ENCODE measurements around the gene LRRC2.
"Not testable (repeated sequence)": the region's sequence is repeated elsewhere in the genome, so short reads cannot be mapped to it uniquely, and the experiment has no call there.

The LRRC2 gene

DNA sequence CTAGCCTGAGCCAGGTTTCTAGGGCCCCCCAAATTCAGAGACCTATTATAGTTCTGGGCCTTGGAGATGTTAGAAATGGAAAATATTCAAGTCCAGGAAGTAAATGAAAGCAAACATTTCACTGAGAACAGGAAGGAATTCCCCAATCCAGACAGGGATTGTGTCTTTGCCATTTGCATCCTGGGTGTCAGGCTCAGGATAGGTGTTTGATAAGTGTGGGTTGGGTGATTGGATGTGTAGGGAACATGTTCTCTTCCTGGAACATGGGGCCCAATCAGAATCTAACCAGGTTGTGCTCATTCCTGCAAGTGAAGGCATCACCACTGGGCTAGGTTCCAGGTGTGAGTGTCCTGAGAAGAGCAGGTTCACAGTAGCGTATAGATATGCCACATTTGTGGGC lies 14.6 kb upstream of the LRRC2 start:
- DNase-seq, result no peak

GRCh38 chr3:46579756-46580286 lies 13.7 kb upstream of the LRRC2 start:
- DNase-seq, result no peak

DNA sequence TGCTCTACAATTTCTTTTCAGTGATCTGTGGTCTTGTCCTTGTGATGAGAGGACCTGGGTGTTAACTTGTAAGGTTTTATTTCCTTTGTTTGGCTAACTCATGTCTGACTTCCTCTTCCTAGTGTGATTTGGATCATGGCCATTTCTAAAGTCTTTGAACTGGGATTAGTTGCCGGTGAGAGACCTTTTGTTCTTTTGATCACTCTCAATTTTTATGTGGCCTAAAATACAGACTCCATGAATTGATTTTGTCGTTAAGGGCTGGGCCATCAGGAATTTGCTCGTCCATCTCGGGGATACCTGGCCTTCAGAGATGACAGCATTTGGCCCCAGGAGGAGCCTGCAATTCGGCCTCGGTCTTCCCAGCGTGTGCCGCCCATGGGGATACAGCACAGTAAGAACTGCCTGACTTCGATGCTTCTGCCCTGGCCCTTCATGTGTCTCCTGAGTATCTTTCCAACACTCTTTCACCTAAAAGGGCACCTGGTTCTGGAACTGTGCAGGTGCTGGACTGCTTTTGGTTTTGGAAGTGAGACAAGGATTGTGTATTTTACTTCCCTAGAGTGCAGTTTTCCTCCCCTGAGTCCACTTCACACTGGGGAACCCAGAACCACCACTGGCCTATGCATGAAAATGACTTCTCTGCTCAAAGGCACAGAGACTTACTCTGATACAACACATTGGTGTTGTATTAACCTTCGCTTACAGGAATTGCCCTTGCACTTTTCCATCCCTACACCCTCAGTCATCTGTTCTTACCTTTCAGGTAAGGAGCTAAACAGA lies 13.1 kb upstream of the LRRC2 start:
- no peak for DNase-seq

- not testable (repeated sequence) for DNase-seq
Observed at GRCh38 chr3:46577580-46578249, 11.6 kb upstream of the LRRC2 start.

GRCh38 chr3:46576879-46577278 lies 10.8 kb upstream of the LRRC2 start:
- no peak for DNase-seq

GRCh38 chr3:46576386-46576785 lies 10.3 kb upstream of the LRRC2 start:
- DNase-seq, result no peak

DNA sequence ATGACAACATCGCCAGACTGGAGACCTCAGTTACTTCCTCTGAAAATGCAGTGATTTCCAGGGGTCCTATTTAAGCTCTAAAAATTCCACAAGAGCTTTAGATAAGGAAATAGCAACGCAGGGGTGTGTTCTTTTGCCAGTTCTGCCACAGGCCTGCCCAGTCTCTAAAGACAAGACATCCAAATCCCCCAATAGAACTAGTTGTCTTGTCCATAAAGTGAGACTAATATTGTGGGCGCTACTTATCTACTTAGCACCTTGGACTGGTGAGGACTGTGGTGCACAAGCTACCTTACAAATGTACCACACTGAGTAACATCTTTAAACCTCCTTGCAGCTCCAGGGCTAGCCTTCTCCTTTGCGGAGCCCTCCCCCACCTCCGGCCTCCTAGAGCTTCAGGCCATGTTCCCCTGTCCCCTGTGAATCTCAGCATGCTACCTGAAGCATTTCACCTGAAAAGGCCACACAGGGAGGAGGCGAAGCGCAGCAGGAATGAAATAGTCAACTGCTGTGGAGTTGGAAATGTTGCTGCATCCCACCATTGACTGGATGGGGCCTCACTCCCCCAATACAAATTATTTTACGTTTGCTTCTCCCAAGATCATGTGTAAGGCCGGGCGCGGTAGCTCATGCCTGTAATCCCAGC lies 9.6 kb upstream of the LRRC2 start:
- DNase-seq, result no peak

- no peak for DNase-seq
Observed at GRCh38 chr3:46574881-46575576, 8.9 kb upstream of the LRRC2 start.

DNA sequence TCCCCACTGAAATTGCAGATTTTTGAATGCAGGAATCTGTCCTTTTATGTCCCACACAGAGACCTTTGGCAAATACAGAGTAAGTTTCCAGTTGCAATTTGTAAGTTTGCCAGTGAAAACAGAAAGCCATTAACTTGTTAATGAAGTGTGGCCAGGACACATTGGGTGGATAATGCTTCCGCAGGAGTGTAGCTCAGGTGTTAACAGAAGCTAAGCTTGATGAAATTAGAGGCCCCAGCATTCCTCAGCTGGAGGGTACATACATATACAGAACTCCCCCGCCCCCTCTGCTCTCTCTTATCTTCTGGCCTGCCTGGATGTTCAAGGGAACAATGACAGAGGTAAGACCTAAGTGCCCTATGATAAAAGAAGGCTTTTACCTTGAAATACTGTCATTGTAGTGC lies 8.1 kb upstream of the LRRC2 start:
- no peak for DNase-seq

DNA sequence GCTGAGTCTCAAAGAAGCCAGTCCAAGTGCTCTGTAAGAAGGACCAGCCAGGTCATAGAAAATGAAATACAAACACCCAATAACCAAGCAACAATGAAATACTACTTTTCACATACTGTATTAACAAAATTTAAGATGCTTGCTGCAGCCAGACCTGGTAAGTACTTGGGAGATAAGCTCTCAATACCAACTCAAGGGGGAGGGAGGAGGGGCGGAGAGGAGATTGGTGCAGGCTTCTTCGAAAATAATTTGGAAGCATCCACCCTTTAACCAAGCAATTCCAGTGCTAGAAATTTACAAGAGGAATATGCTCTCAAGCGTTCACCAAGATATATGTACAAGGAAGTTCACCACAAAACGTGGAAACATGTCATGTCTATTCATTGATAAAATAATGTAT lies 7.6 kb upstream of the LRRC2 start:
- DNase-seq, result no peak

DNA sequence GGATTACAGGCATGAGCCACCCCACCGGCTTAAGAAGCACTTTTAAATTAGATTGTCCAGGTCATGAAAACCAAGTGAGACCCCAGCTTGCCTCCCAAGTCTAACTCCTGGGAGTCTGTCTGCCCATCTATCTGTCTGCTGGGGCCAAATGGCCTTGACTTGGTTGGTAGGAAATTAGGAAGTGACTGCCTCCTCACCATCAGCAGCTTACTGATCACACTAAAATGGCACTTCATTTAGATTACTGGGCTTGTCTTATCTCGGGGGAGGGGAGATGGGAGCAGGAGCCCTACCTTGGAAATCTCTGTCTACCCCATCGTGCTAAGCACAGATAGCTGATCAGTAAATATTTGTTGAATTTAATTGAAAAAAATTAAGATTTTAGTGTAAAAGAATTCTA lies 5.6 kb upstream of the LRRC2 start:
- DNase-seq, result no peak

GRCh38 chr3:46565607-46566039 lies 479 bp downstream of the LRRC2 start:
- DNase-seq, result no peak

GRCh38 chr3:46565077-46565476 lies 1.0 kb downstream of the LRRC2 start:
- DNase-seq, result no peak

DNA sequence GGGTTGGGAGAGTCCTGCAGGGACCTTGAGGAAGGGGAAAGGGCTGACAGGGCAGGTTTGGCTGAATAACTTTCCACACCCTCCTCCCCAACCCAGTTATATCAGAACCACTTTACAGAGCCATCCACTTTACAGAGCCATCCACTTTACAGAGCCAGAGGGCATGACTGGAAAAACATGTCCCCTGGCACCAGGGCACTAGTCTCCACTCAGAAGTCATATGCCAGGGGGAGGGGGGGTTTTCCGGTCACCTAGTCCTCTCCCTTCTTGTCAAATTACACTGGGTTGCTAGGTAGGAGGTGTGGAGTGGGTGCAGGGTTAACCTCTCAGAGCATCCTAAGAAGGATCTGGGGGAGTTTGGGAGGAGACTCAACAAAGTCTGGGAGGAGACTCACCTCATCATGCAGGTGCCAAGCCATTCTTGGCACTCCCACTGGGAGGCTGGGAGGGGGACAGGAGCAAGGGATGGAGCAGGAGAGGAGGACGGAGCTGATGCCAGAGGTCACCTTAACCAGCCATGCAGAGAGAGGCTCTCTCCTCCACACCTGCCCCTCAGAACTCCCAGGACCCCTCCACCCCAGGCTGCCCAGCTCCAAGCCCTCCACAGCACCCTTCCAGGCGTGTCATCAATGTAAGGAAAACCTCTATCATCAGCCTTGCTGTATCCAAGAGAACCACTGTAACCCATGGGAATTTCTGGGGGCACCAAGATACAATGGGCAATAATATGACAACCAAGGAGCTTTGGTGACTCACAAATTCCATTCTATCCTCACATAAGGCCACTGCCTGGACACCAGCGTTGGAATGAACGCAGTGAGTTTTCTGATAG lies 1.7 kb downstream of the LRRC2 start:
- DNase-seq, result no peak

DNA sequence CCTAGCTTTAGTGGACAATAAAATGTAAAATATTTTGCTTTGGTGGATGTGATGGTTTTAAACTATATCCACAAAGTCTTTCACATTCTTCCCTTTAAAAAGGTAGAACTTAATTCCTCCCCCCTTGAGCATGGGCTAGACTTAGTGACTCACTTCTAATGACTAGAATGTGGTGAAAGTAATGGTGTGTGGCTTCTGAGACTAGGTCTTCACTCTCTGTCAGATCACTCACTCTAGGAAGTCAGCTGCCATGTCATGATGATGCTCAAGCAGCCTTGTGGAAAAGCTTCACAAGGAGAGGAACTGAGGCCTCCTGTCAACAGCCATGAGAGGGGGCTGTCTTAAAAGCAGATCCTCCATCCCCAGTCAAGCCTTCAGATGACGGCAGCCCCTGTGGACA lies 4.2 kb downstream of the LRRC2 start:
- DNase-seq, result no peak

- DNase-seq, result no peak
Observed at GRCh38 chr3:46561511-46561910, 4.6 kb downstream of the LRRC2 start.

GRCh38 chr3:46559091-46559704 lies 6.9 kb downstream of the LRRC2 start:
- DNase-seq, result no peak

- peak; percentile 51 for DNase-seq
Observed at GRCh38 chr3:46558184-46559043, 7.7 kb downstream of the LRRC2 start.

DNA sequence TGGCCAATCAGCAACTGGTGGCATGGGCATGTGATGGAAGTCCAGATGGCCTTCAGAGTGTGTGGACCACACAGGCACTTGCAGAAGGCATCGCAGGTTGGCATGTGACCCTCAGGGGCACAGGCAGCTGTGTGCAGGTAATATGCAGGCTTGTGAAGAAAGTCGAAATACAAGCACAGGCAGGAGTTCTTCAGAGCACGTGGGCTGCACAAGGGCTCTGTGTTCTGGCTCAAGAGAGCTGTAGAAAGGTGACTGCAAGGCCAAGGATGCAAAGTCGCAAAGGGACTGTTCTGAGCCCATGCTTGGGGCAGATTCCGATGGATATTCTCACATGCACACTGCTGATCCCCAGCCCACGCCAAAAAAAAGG lies 8.3 kb downstream of the LRRC2 start:
- no peak for DNase-seq

- no peak for DNase-seq
Observed at GRCh38 chr3:46553154-46553553, 12.9 kb downstream of the LRRC2 start.

DNA sequence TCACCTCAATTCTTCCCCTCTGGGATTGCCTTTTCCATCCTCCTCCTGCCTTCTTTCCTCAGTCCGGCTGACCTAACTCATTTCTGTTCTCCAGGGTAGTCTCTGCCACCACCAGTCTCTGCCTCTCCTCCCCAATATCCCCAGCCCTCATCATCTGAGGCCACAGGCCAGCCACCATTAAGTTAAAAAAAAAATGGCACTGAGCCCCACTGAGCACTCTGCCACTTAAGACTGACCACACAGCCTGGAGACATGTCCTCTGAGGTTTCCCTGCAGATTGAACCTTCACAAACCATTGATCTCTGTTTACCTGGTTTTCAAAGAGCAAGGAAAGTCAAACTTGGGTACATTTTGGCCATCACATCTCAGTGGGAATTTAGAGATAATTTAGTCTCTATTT lies 13.6 kb downstream of the LRRC2 start:
- DNase-seq, result no peak

Data from midbrain (tissue), 1 donor.